BJ (cell line): Measurements from ENCODE around the gene SND1. TPM values are rescaled to one million over a fixed set of nuclear protein-coding genes. Genes with fewer than 3 reads are reported as not detected.

Experiments used
- CTCF ChIA-PET: fragments of 350-600 bp; formaldehyde crosslinking; extraction: SDS; loops from one replicate; lab custom pipeline; 2021; ENCODE audit warnings: antibody characterized with exemption, inconsistent platforms; lab: Yijun Ruan, JAX
- POLR2A ChIA-PET: fragments of 300-600 bp; sonication (Branson Sonifier 250); formaldehyde crosslinking; extraction: SDS; loops from one replicate; lab custom pipeline; 2021; ENCODE audit warnings: antibody characterized with exemption; lab: Charles Lee
- DNase-seq: peaks from one replicate; pipeline ENCODE4 v3.0.0-alpha.2; 2011; ENCODE audit warnings: low read depth
- H3K27me3 ChIP-seq: 2 replicates; pipeline ENCODE4 v1.6.0; 2011; ENCODE audit warnings: low read length; ENCODE audit not compliant: control insufficient read depth, insufficient read depth
- H3K36me3 ChIP-seq: 2 replicates; pipeline ENCODE4 v1.5.1; 2011; ENCODE audit warnings: low read length; ENCODE audit not compliant: control insufficient read depth, insufficient read depth
- H3K4me3 ChIP-seq: 2 replicates; pipeline ENCODE4 v1.5.1; 2011; ENCODE audit warnings: low read depth, mild to moderate bottlenecking, control low read depth, low read length
- polyA plus RNA-seq: library from polyadenylated mRNA; depleted of rRNA; stranded (reverse); fragments of >200 nt; gene quantifications from 2 replicates; pipeline ENCODE4 v1.2.3, GENCODE V29; 2011
- TF ChIP-seq, protein P1 (sequence below): IDR thresholded peaks from 2 replicates; pipeline ENCODE4 v1.5.1; 2011; ENCODE audit warnings: low read depth, mild to moderate bottlenecking, control low read depth, inconsistent platforms, low read length, moderate library complexity; ENCODE audit not compliant: insufficient read depth

The SND1 gene
- polyA plus RNA-seq, 1 experiment, result 203 TPM

DNA sequence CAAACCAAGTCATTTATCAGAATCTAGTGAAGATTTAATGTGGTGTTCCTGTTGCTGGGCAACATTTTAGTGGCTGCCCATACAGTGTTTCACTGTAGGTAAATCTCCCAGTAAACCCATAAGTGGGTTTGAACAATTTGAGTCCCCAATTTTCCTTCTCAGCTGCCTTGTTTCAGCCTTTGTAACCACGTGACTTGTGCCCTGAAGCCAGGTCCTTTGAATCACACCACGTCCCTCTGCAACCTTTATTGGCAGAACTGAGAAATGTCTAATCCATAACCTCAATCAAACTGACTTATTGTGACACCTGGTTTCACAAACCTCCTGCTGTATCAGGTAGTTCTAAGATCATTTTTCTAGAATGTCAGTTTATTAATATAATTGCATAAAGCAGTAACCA is 30.1 kb downstream of the SND1 start:
- TF ChIP-seq, protein P1, sequence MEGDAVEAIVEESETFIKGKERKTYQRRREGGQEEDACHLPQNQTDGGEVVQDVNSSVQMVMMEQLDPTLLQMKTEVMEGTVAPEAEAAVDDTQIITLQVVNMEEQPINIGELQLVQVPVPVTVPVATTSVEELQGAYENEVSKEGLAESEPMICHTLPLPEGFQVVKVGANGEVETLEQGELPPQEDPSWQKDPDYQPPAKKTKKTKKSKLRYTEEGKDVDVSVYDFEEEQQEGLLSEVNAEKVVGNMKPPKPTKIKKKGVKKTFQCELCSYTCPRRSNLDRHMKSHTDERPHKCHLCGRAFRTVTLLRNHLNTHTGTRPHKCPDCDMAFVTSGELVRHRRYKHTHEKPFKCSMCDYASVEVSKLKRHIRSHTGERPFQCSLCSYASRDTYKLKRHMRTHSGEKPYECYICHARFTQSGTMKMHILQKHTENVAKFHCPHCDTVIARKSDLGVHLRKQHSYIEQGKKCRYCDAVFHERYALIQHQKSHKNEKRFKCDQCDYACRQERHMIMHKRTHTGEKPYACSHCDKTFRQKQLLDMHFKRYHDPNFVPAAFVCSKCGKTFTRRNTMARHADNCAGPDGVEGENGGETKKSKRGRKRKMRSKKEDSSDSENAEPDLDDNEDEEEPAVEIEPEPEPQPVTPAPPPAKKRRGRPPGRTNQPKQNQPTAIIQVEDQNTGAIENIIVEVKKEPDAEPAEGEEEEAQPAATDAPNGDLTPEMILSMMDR, result no peak
- peaks cover 3% of the 10 kb centered on the region; the same call in 1 of the 2 replicates for H3K36me3 ChIP-seq
- CTCF ChIA-PET, result no interaction called here
- H3K27me3 ChIP-seq, result no peaks in the 10 kb centered on the region
- no peak overlapping the region for H3K4me3 ChIP-seq
- POLR2A ChIA-PET, result no interaction called here
- no peak for DNase-seq

DNA sequence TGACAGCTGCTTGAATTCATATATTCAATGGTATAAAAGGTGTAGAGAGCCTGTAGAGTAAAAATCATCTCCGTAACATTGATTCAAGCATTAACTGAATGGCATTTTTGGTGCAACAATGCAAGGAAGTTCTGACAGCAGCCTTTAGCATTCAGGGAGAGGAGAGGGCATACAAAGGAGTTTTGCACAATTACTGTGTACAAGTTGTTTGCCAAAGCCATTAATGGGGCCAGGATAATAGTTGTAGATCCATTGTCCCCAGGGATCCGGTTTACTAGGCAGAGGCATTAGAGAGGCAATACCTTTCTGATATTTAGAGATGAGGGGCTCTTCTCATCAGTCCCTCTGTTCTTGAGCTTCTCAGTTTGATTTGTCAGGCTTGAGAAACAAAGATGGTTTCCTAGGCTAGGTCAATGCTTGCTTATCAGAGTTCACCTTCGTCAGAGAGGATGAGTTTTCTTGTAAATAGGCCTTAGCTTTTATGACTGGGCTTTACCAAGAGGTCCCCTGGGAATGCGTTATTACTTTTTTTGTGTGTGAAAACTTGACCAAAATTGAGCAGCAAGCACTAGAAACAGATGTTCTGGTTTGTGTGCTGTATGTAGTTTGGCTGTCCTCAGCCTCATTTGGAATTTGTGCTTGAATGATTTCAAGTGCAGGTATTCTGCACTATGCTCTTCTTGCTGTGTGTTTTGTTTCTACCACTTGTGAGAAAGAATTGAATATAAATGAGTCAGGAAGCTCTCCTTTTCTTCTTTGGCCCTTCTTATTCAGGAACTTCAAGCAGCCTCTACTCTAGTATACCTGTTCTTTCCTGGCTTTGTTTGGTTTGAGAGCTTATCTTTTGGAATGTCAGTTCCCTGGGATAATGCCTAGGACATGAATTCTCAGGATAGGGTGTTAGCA is 32.0 kb downstream of the SND1 start:
- H3K27me3 ChIP-seq, result no peaks in the 10 kb centered on the region
- TF ChIP-seq, protein P1, result no peak
- DNase-seq, result no peak

DNA sequence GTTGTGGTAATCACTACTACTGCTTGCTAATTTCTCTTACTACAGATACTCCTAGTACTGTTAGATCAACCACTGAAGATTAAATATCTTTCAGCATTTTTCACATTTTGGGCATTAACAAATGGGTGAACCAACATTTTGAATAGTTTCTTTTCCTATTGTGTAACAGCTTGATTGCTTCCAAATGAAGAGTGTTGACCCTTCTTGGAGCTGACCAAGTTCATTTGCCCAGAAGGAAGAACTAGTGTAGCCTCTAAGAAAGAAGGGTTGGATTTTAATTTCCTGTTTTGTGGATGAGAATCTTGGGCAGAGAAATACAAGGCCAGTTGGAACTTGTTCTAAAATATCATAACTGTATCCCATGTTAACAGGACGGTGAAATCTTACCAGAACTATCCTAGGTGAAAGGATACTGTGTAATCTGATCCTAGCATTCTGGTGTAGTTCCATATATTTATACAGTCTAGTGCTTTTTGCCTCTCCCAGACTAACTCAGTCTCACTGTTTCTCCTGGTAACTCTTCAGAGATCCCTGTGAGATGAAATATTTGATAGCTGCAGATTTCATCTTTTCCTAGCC is 37.3 kb downstream of the SND1 start:
- no peak for DNase-seq
- POLR2A ChIA-PET, result no interaction called here
- TF ChIP-seq, protein P1, result no peak
- peaks cover 10% of the 10 kb centered on the region for H3K36me3 ChIP-seq
- no peaks in the 10 kb centered on the region for H3K27me3 ChIP-seq
- CTCF ChIA-PET, result no interaction called here
- H3K4me3 ChIP-seq, result no peak overlapping the region

More for the DNA sequence above, 32.0 kb downstream of the SND1 start:
- Histone ChIP-seq H3K4me3 (no peak overlapping the region), H3K36me3 (peaks cover 3% of the 10 kb centered on the region; the same call in 1 of the 2 replicates)
- ChIA-PET POLR2A (no interaction called here), CTCF (interaction anchor here (0.6 to 0.9 kb wide), 2 partner anchors 95 to 614 kb away, joined by 3 read pairs; no protein-coding TSS in a partner anchor)

DNA sequence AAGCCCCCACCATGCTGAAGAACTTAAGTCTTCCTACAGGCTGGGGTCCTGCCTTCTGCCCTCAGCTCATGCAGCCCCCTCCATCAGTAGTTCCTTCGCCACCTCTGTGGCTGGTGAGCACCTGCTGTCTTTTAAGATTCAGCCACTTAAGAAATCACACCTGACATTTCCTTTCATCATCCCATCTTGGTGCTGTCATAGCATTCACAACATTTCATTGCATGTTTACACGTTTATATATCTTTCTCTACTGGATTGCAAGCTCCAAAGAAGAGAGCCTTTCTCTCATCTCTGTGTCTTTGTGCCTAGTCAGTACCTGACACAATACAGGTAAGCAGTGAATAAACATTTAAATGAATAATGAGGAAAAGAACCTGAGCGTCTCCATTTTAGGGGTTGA is 38.3 kb downstream of the SND1 start:
- TF ChIP-seq, protein P1, result no peak
- no peaks in the 10 kb centered on the region for H3K27me3 ChIP-seq
- H3K36me3 ChIP-seq, result peaks cover 13% of the 10 kb centered on the region
- ChIA-PET POLR2A (no interaction called here), CTCF (interaction anchor here (0.9 to 1.5 kb wide), 3 partner anchors 14 to 36 kb away, joined by 3 to 4 read pairs (median 3); no protein-coding TSS in a partner anchor)
- no peak overlapping the region for H3K4me3 ChIP-seq
- DNase-seq, result no peak

DNA sequence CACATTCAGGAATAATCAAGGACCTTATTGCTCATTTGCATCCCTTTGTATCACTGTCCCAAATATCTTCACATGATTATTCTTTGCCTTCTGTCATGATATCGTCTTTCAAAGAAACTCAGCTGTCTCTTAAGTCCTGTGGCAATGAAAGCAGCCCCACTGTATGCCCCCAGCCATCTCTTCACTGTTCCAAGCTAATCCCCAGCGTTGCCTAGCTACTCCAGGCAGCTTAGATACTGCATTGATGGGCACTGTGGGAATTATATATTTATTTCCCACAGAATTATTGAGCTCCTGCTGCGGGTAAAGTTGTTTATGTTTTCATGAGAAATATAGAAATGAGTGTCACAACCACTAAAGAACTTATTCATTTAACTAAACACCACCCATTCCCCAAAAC is 38.8 kb downstream of the SND1 start:
- no peaks in the 10 kb centered on the region for H3K27me3 ChIP-seq
- ChIA-PET POLR2A (no interaction called here), CTCF (interaction anchor here (0.9 to 1.5 kb wide), 3 partner anchors 14 to 36 kb away, joined by 3 to 4 read pairs (median 3); no protein-coding TSS in a partner anchor)
- peaks cover 13% of the 10 kb centered on the region for H3K36me3 ChIP-seq
- TF ChIP-seq, protein P1, result no peak
- no peak for DNase-seq
- no peak overlapping the region for H3K4me3 ChIP-seq
